ENCODE results near the gene RASA3. TPM values are rescaled to one million over a fixed set of nuclear protein-coding genes. Genes with fewer than 3 reads are reported as not detected.

RASA3 gene
- polyA plus RNA-seq, 1 donor, result 11.5 TPM

- DNase-seq, result no peak
Observed at GRCh38 chr13:114019367-114019766, 113.1 kb downstream of the RASA3 start.

GRCh38 chr13:114018461-114019055 lies 113.9 kb downstream of the RASA3 start:
- DNase-seq, result no peak

GRCh38 chr13:114017966-114018365 lies 114.5 kb downstream of the RASA3 start:
- DNase-seq, result no peak

GRCh38 chr13:114017028-114017630 lies 115.3 kb downstream of the RASA3 start:
- DNase-seq, result no peak

GRCh38 chr13:114016321-114017027 lies 115.9 kb downstream of the RASA3 start:
- no peak for DNase-seq

GRCh38 chr13:114015969-114016295 lies 116.5 kb downstream of the RASA3 start:
- no peak for DNase-seq

GRCh38 chr13:114015111-114015968 lies 117.1 kb downstream of the RASA3 start:
- DNase-seq, result no peak

GRCh38 chr13:114013952-114014629 lies 118.3 kb downstream of the RASA3 start:
- DNase-seq, result no peak

- DNase-seq, result no peak
Observed at GRCh38 chr13:114013336-114013735, 119.1 kb downstream of the RASA3 start.

GRCh38 chr13:114012921-114013320 lies 119.5 kb downstream of the RASA3 start:
- DNase-seq, result no peak

GRCh38 chr13:114012141-114012540 lies 120.3 kb downstream of the RASA3 start:
- no peak for DNase-seq

- no peak for DNase-seq
Observed at GRCh38 chr13:114011226-114011625, 121.2 kb downstream of the RASA3 start.

GRCh38 chr13:114010401-114011101 lies 121.9 kb downstream of the RASA3 start:
- DNase-seq, result no peak

- no peak for DNase-seq
Observed at GRCh38 chr13:114009590-114010400, 122.6 kb downstream of the RASA3 start.

GRCh38 chr13:114008964-114009589 lies 123.3 kb downstream of the RASA3 start:
- no peak for DNase-seq

- no peak for DNase-seq
Observed at GRCh38 chr13:114007566-114007965, 124.9 kb downstream of the RASA3 start.

- no peak for DNase-seq
Observed at GRCh38 chr13:114005206-114005724, 127.2 kb downstream of the RASA3 start.

- DNase-seq, result no peak
Observed at GRCh38 chr13:114004420-114005205, 127.8 kb downstream of the RASA3 start.

GRCh38 chr13:114002771-114003321 lies 129.6 kb downstream of the RASA3 start:
- DNase-seq, result no peak

Data from left kidney (tissue), 2 donors.